SKM-1 treated with dmso at 0.1 percent for 144 hours (cell line): ENCODE results near the gene TPD52L2.
A peak's percentile ranks its signal among the peaks of the same experiment; 100 is the strongest.
"Not testable (repeated sequence)": the region's sequence is repeated elsewhere in the genome, so short reads cannot be mapped to it uniquely, and the experiment has no call there.

Source experiments
- DNase-seq: peaks from one replicate; lab custom pipeline; 2025; ENCODE audit not compliant: unreplicated experiment; lab: John Stamatoyannopoulos, UW

The TPD52L2 gene

GRCh38 chr20:63895202-63895951 is 30.3 kb downstream of the TPD52L2 start:
- DNase-seq: no peak

- DNase-seq: peak; percentile 61
Observed at GRCh38 chr20:63895952-63896263, 30.8 kb downstream of the TPD52L2 start.

GRCh38 chr20:63896264-63897105 is 31.4 kb downstream of the TPD52L2 start:
- DNase-seq: peak; percentile 74

- no peak for DNase-seq
Observed at GRCh38 chr20:63897978-63898561, 33.0 kb downstream of the TPD52L2 start.

DNA sequence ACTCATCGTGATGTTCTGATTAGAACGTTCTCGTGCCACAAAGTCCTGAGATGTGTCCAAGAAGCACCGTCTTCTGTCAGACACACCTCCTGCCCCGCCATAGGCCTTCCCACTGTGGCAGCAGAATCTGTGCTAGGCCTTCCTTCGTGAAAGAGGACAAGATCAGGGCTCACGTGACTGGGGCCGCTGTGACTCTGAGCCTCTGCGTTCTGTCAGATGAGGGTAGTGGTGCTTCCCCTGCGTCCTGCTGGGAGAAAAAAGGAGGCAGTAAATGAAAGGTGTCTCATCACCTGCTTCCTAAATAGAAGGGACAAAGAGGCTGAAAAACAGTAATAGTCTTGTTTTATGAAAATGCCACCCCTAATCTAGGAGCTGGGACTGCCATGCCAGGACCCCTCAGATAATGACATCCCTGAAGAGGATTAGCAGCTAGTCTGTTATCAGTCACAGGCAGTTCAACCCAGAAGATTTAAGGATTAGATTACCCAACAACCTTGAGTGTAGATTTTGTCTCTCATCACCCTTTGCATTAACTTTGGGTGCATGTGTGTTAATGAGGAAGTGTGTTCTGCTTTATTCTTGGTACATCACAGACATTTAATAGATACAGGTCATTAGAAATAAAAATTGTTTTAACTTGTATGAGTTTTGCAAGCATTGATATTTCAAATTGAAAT is 34.0 kb downstream of the TPD52L2 start:
- peak; percentile 54 for DNase-seq

DNA sequence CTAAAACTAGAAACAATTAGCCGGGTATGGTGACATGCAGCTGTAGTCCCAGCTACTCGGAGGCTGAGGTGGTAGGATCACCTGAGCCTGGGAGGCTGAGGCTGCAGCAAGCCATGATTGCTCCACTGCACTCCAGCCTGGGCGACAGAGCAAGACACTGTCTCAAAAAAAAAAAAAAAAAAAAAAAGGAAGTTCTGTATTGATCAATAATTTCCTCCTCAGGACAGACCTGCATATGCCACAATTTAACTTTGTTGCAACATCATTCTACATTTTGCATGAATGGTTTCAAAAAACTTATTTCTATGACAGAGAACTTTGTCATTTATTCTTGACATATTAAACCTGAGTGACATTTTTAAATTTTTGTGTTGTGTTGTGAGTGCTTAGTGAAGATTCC is 35.3 kb downstream of the TPD52L2 start:
- peak; percentile 82 for DNase-seq

- peak; percentile 73 for DNase-seq
Observed at GRCh38 chr20:63903796-63904561, 38.9 kb downstream of the TPD52L2 start.

GRCh38 chr20:63908008-63908682 is 43.1 kb downstream of the TPD52L2 start:
- DNase-seq: no peak

GRCh38 chr20:63911176-63911575 is 46.1 kb downstream of the TPD52L2 start:
- no peak for DNase-seq

GRCh38 chr20:63913768-63914167 is 48.7 kb downstream of the TPD52L2 start:
- DNase-seq: no peak

DNA sequence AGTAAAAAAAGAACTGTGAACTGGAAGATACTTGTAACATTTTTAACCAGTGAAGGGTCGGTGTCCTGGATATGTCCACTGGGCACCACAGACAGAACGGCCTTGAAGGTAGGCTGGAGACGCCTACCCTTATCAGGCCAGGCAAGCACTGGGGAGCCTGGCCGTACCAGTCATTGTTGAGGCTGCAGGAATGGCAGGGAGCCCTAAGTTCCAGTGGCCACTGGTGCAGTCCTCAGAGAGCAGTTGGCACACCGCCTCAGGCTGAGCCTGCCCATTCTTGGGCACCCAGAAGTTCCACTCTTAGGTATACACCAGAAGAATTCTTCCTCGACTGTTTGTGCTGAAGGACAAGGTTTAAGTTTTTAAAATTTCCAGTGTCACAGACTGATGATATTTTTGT is 50.4 kb downstream of the TPD52L2 start:
- no peak for DNase-seq

DNA sequence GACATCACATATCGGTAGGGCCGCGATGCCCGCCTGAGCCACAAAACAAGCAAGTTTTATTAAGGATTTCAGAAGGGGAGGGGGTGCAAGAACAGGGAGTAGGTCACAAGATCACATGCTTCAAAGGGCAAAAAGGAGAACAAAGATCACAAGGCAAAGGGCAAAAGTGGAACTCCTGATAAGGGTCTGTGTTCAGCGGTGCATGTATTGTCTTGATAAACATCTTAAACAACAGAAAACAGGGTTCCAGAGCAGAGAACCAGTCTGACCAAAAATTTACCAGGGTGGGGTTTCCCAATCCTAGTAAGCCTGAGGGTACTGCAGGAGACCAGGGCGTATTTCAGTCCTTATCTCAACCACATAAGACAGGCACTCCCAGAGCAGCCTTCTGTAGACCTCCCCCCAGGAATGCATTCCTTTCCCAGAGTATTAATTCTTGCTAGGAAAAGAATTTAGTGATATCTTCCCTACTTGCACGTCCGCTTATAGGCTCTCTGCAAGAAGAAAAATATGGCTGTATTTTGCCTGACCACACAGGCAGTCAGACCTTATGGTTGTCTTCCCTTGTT is 51.4 kb downstream of the TPD52L2 start:
- DNase-seq: not testable (repeated sequence)

DNA sequence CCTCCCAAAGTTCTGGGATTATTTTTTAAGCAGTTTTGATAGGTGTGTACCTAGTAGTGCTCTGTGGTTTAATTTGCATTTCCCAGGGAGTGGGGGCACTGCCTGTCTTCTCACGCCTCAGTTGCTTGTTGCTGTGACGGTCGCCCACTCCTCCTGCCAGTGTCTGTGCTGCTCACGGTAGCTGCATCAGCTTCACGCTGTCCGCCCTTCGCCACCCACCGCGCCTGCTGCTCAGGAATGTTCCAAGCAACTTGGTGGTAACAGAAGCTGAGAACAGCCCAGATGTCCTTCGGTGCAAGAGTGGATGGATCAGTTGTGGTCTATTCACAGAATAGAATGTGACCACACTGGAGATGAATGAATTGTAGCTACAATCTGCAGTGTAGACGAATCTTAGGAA is 52.7 kb downstream of the TPD52L2 start:
- DNase-seq: no peak

GRCh38 chr20:63919130-63919529 is 54.1 kb downstream of the TPD52L2 start:
- DNase-seq: no peak

GRCh38 chr20:63920226-63920625 is 55.2 kb downstream of the TPD52L2 start:
- DNase-seq: no peak

GRCh38 chr20:63923651-63924050 is 58.6 kb downstream of the TPD52L2 start:
- no peak for DNase-seq

DNA sequence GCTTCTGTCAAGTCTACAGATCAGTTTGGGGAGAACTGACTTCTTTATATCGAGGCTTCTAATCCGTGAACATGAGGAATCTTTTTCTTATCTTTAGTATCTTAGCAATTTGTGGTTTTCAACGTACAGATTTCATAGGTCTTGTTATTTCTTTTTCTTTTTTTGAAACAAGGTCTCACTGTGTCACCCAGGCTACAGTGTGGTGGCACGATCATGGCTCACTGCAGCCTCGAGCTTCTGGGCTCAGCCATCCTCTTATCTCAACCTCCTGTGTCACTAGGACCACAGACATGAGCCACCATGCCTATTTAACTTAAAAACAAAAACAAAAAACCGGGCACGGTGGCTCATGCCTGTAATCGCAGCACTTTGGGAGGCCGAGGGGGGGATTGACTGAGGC is 59.2 kb downstream of the TPD52L2 start:
- no peak for DNase-seq

GRCh38 chr20:63926298-63926697 is 61.2 kb downstream of the TPD52L2 start:
- no peak for DNase-seq

DNA sequence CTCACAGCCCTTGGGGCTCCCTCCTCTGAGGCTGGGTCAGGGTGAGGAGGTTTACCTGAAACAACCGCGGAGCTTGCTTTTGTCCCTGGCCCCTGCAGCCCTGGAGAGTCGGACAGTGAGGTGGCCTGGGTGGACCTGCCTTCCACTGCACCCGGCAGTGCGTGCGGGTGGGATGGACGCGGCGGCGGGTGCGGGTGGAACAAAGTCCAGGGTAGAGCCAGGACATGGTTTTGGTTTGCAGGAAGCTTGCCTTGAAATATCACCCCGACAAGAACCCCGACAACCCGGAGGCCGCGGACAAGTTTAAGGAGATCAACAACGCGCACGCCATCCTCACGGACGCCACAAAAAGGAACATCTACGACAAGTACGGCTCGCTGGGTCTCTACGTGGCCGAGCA is 64.0 kb downstream of the TPD52L2 start:
- no peak for DNase-seq

GRCh38 chr20:63929473-63929883 is 64.4 kb downstream of the TPD52L2 start:
- DNase-seq: not testable (repeated sequence)
